GM12872 (cell line): ENCODE measurements around the gene ARMC5.

ENCODE experiments used
- CTCF ChIP-seq: IDR thresholded peaks from 3 replicates; pipeline ENCODE4 v1.5.1; 2011; ENCODE audit warnings: low read depth, mild to moderate bottlenecking, low read length, moderate library complexity; ENCODE audit not compliant: insufficient read depth

The ARMC5 gene

GRCh38 chr16:31505483-31505882 lies 46.2 kb downstream of the ARMC5 start:
- TF ChIP-seq CTCF, result no peak

GRCh38 chr16:31507617-31507928 lies 48.3 kb downstream of the ARMC5 start:
- TF ChIP-seq CTCF, result no peak

- TF ChIP-seq CTCF, result no peak
Observed at GRCh38 chr16:31507929-31508705, 48.8 kb downstream of the ARMC5 start, which contains the start of gene RUSF1. Gene RUSF1, minus strand, starts transcription at chr16:31508391. Its CDS starts 18 bp downstream, at chr16:31508373.

- no peak for TF ChIP-seq CTCF
Observed at GRCh38 chr16:31508706-31509195, 49.5 kb downstream of the ARMC5 start.

- no peak for TF ChIP-seq CTCF
Observed at GRCh38 chr16:31513126-31513525, 53.8 kb downstream of the ARMC5 start.

GRCh38 chr16:31513884-31514283 lies 54.6 kb downstream of the ARMC5 start:
- TF ChIP-seq CTCF, result no peak
